ENCODE results near the gene HDHD5. TPM values are rescaled to one million over a fixed set of nuclear protein-coding genes. Genes with fewer than 3 reads are reported as not detected.

HDHD5 gene
- polyA plus RNA-seq, 1 donor from 2014 or later = 91.3 TPM

DNA sequence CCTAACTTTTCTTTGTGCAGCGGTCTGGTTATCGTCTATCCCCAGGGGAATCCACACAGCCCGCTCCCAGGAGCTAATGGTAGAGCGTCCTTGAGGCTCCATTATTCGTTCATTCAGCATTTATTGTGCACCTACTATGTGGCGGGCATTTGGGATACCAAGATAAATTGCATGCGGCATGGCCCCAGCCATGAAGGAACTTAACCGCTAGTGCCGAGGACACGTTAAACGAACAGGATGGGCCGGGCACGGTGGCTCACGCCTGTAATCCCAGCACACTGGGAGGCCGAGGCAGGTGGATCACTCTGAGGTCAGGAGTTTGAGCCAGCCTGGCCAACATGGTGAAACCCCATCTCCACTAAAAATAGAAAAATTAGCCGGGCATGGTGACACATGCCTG lies 49.1 kb downstream of the HDHD5 start:
- Histone ChIP-seq H3K79me2 (replicated peaks; ENCODE audit: insufficient read depth, low read length) (no peaks in the 10 kb centered on the region), H2AFZ (ENCODE audit: low read depth, low read length) (no peak overlapping the region), H3K36me3 (ENCODE audit: insufficient read depth, low read length) (no peaks in the 10 kb centered on the region), H3K27me3 (ENCODE audit: insufficient read depth, low read depth, low read length) (no peaks in the 10 kb centered on the region), H3K9me2 (ENCODE audit: insufficient read depth, low read length) (no peaks in the 10 kb centered on the region), H3K27ac (ENCODE audit: low read length) (no peak overlapping the region), H4K20me1 (ENCODE audit: insufficient read depth) (no peaks in the 10 kb centered on the region), H3K9ac (ENCODE audit: low read length) (no peak overlapping the region), H3K9me3 (ENCODE audit: low read length) (no peaks in the 10 kb centered on the region), H3F3A (ENCODE audit: insufficient read depth, low read length, poor library complexity, severe bottlenecking) (no peaks in the 10 kb centered on the region), H3K4me3 (ENCODE audit: low read length) (no peak overlapping the region), H3K4me2 (ENCODE audit: low read length) (no peak overlapping the region)
- TF ChIP-seq POLR2AphosphoS5 (IDR thresholded peaks at IDR 0.05) = no peak

DNA sequence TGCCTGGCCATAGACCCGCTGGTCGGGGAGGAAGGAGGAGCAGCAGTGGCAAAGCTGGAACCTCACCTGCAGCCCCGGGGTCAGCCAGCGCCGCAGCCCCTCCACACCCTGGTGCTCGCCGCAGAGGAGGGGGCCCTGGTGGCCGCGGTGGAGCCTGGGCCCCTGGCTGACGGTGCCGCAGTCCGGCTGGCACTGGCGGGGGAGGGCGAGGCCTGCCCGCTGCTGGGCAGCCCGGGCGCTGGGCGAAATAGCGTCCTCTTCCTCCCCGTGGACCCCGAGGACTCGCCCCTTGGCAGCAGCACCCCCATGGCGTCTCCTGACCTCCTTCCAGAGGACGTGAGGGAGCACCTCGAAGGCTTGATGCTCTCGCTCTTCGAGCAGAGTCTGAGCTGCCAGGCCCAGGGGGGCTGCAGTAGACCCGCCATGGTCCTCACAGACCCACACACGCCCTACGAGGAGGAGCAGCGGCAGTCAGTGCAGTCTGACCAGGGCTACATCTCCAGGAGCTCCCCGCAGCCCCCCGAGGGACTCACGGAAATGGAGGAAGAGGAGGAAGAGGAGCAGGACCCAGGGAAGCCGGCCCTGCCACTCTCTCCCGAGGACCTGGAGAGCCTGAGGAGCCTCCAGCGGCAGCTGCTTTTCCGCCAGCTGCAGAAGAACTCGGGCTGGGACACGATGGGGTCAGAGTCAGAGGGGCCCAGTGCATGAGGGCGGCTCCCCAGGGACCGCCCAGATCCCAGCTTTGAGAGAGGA lies 49.8 kb downstream of the HDHD5 start:
- H2AFZ ChIP-seq (ENCODE audit: low read depth, low read length) = no peak overlapping the region
- H3K27me3 ChIP-seq (ENCODE audit: insufficient read depth, low read depth, low read length) = no peaks in the 10 kb centered on the region
- H3K4me2 ChIP-seq (ENCODE audit: low read length) = no peak overlapping the region
- TF ChIP-seq EP300 (conservative IDR thresholded peaks at IDR 0.05; ENCODE audit: poor library complexity, severe bottlenecking) = no peak
- TF ChIP-seq EZH2 (IDR thresholded peaks at IDR 0.05; ENCODE audit: borderline replicate concordance, insufficient read depth, low read length, poor library complexity, severe bottlenecking) = no peak
- TF ChIP-seq MXI1 (conservative IDR thresholded peaks at IDR 0.05; ENCODE audit: poor library complexity, severe bottlenecking) = no peak
- no peak for TF ChIP-seq TAF1 (IDR thresholded peaks at IDR 0.05; ENCODE audit: low read depth)
- no peak for TF ChIP-seq RAD21 (conservative IDR thresholded peaks at IDR 0.05)
- TF ChIP-seq SMC3 (conservative IDR thresholded peaks at IDR 0.05; ENCODE audit: poor library complexity) = no peak
- TF ChIP-seq POLR2AphosphoS5 (IDR thresholded peaks at IDR 0.05) = no peak
- TF ChIP-seq, protein P1, sequence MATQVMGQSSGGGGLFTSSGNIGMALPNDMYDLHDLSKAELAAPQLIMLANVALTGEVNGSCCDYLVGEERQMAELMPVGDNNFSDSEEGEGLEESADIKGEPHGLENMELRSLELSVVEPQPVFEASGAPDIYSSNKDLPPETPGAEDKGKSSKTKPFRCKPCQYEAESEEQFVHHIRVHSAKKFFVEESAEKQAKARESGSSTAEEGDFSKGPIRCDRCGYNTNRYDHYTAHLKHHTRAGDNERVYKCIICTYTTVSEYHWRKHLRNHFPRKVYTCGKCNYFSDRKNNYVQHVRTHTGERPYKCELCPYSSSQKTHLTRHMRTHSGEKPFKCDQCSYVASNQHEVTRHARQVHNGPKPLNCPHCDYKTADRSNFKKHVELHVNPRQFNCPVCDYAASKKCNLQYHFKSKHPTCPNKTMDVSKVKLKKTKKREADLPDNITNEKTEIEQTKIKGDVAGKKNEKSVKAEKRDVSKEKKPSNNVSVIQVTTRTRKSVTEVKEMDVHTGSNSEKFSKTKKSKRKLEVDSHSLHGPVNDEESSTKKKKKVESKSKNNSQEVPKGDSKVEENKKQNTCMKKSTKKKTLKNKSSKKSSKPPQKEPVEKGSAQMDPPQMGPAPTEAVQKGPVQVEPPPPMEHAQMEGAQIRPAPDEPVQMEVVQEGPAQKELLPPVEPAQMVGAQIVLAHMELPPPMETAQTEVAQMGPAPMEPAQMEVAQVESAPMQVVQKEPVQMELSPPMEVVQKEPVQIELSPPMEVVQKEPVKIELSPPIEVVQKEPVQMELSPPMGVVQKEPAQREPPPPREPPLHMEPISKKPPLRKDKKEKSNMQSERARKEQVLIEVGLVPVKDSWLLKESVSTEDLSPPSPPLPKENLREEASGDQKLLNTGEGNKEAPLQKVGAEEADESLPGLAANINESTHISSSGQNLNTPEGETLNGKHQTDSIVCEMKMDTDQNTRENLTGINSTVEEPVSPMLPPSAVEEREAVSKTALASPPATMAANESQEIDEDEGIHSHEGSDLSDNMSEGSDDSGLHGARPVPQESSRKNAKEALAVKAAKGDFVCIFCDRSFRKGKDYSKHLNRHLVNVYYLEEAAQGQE (IDR thresholded peaks at IDR 0.05; ENCODE audit: borderline replicate concordance) = no peak
- H4K20me1 ChIP-seq (ENCODE audit: insufficient read depth) = no peaks in the 10 kb centered on the region
- H3K9me2 ChIP-seq (ENCODE audit: insufficient read depth, low read length) = no peaks in the 10 kb centered on the region
- H3K36me3 ChIP-seq (ENCODE audit: insufficient read depth, low read length) = no peaks in the 10 kb centered on the region
- no peaks in the 10 kb centered on the region for H3K9me3 ChIP-seq (ENCODE audit: low read length)
- no peaks in the 10 kb centered on the region for H3K79me2 ChIP-seq (replicated peaks; ENCODE audit: insufficient read depth, low read length)
- H3F3A ChIP-seq (ENCODE audit: insufficient read depth, low read length, poor library complexity, severe bottlenecking) = no peaks in the 10 kb centered on the region
- H3K4me3 ChIP-seq (ENCODE audit: low read length) = no peak overlapping the region
- H3K9ac ChIP-seq (ENCODE audit: low read length) = no peak overlapping the region
- no peak overlapping the region for H3K27ac ChIP-seq (ENCODE audit: low read length)

DNA sequence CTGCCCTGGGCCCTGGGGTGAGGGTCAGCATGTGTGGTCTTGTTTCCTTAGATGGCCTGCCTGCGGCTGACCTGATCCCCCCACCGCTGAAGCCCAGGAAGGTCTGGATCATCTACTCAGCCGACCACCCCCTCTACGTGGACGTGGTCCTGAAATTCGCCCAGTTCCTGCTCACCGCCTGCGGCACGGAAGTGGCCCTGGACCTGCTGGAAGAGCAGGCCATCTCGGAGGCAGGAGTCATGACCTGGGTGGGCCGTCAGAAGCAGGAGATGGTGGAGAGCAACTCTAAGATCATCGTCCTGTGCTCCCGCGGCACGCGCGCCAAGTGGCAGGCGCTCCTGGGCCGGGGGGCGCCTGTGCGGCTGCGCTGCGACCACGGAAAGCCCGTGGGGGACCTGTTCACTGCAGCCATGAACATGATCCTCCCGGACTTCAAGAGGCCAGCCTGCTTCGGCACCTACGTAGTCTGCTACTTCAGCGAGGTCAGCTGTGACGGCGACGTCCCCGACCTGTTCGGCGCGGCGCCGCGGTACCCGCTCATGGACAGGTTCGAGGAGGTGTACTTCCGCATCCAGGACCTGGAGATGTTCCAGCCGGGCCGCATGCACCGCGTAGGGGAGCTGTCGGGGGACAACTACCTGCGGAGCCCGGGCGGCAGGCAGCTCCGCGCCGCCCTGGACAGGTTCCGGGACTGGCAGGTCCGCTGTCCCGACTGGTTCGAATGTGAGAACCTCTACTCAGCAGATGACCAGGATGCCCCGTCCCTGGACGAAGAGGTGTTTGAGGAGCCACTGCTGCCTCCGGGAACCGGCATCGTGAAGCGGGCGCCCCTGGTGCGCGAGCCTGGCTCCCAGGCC lies 50.6 kb downstream of the HDHD5 start:
- H3K9me2 ChIP-seq (ENCODE audit: insufficient read depth, low read length) = no peaks in the 10 kb centered on the region
- no peaks in the 10 kb centered on the region for H3K9me3 ChIP-seq (ENCODE audit: low read length)
- H3F3A ChIP-seq (ENCODE audit: insufficient read depth, low read length, poor library complexity, severe bottlenecking) = no peaks in the 10 kb centered on the region
- no peaks in the 10 kb centered on the region for H3K36me3 ChIP-seq (ENCODE audit: insufficient read depth, low read length)
- no peak overlapping the region for H3K4me3 ChIP-seq (ENCODE audit: low read length)
- no peak overlapping the region for H3K4me2 ChIP-seq (ENCODE audit: low read length)
- H4K20me1 ChIP-seq (ENCODE audit: insufficient read depth) = no peaks in the 10 kb centered on the region
- no peak overlapping the region for H3K27ac ChIP-seq (ENCODE audit: low read length)
- no peak for TF ChIP-seq POLR2AphosphoS5 (IDR thresholded peaks at IDR 0.05)
- no peak for TF ChIP-seq RAD21 (conservative IDR thresholded peaks at IDR 0.05)
- TF ChIP-seq TAF1 (IDR thresholded peaks at IDR 0.05; ENCODE audit: low read depth) = no peak
- no peak for TF ChIP-seq MXI1 (conservative IDR thresholded peaks at IDR 0.05; ENCODE audit: poor library complexity, severe bottlenecking)
- TF ChIP-seq, protein P1 (IDR thresholded peaks at IDR 0.05; ENCODE audit: borderline replicate concordance) = no peak
- no peak for TF ChIP-seq EP300 (conservative IDR thresholded peaks at IDR 0.05; ENCODE audit: poor library complexity, severe bottlenecking)
- TF ChIP-seq, protein P2, sequence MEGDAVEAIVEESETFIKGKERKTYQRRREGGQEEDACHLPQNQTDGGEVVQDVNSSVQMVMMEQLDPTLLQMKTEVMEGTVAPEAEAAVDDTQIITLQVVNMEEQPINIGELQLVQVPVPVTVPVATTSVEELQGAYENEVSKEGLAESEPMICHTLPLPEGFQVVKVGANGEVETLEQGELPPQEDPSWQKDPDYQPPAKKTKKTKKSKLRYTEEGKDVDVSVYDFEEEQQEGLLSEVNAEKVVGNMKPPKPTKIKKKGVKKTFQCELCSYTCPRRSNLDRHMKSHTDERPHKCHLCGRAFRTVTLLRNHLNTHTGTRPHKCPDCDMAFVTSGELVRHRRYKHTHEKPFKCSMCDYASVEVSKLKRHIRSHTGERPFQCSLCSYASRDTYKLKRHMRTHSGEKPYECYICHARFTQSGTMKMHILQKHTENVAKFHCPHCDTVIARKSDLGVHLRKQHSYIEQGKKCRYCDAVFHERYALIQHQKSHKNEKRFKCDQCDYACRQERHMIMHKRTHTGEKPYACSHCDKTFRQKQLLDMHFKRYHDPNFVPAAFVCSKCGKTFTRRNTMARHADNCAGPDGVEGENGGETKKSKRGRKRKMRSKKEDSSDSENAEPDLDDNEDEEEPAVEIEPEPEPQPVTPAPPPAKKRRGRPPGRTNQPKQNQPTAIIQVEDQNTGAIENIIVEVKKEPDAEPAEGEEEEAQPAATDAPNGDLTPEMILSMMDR (IDR thresholded peaks at IDR 0.05; ENCODE audit: poor library complexity, severe bottlenecking) = no peak
- no peak for TF ChIP-seq SMC3 (conservative IDR thresholded peaks at IDR 0.05; ENCODE audit: poor library complexity)
- TF ChIP-seq EZH2 (IDR thresholded peaks at IDR 0.05; ENCODE audit: borderline replicate concordance, insufficient read depth, low read length, poor library complexity, severe bottlenecking) = no peak
- no peak overlapping the region for H2AFZ ChIP-seq (ENCODE audit: low read depth, low read length)
- no peaks in the 10 kb centered on the region for H3K79me2 ChIP-seq (replicated peaks; ENCODE audit: insufficient read depth, low read length)
- no peak overlapping the region for H3K9ac ChIP-seq (ENCODE audit: low read length)
- no peaks in the 10 kb centered on the region for H3K27me3 ChIP-seq (ENCODE audit: insufficient read depth, low read depth, low read length)

All from neural cell (in vitro differentiated cells).